ENCODE measurements around the gene CYTH1.

GRCh38 chr17:78787444-78787843 is 5.4 kb upstream of the CYTH1 start:
- TF ChIP-seq REST (IDR thresholded peaks at IDR 0.05; ENCODE audit: insufficient read depth in 1 of 2, low read depth in 2 of 2, low read length in 1 of 2) (no peak), CTCF (IDR thresholded peaks at IDR 0.05) (no peak; the same call in 1 of the 2 replicates)
